ENCODE data around the gene CASP3. TPM values are rescaled to one million over a fixed set of nuclear protein-coding genes. Genes with fewer than 3 reads are reported as not detected.
"Not testable (repeated sequence)": the region's sequence is repeated elsewhere in the genome, so short reads cannot be mapped to it uniquely, and the experiment has no call there.

Gene CASP3
- total and polyA plus RNA-seq, 11 donors = 7.3 to 32.0 (median 15.8) TPM

DNA sequence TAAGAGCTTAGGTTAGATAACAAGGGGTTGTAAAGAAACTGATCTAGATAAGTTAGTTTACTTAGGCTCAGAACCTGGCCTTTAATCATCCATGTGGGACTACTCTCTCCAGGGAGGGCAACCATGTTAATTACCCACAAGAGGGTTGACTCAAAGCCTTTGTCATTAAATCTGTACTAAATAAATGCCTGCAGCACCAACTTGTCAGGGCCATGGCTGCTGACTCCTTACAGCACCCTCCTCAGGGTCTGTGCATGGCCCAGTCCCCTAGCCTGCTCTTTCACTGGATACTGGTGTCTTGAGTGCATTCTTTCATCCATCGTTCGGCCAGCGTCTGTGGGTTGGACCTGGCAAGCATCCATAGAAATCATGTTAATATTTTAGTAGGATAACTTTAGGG, 34.7 kb downstream of the CASP3 start:
- DNase-seq (no peak), ATAC-seq (no peak)
- Histone ChIP-seq H3K4me1 (peaks cover 0 to 9% (median 0%) of the 10 kb centered on the region in 12 donors), H3K27me3 (no peaks in the 10 kb centered on the region), H3K36me3 (no peaks in the 10 kb centered on the region), H3K27ac (no peak overlapping the region), H3K9me3 (peaks cover 0 to 14% (median 6%) of the 10 kb centered on the region in 12 donors), H3K4me3 (no peak overlapping the region)
- TF ChIP-seq POLR2A (IDR thresholded peaks at IDR 0.05) = no peak
- TF ChIP-seq, protein P1, sequence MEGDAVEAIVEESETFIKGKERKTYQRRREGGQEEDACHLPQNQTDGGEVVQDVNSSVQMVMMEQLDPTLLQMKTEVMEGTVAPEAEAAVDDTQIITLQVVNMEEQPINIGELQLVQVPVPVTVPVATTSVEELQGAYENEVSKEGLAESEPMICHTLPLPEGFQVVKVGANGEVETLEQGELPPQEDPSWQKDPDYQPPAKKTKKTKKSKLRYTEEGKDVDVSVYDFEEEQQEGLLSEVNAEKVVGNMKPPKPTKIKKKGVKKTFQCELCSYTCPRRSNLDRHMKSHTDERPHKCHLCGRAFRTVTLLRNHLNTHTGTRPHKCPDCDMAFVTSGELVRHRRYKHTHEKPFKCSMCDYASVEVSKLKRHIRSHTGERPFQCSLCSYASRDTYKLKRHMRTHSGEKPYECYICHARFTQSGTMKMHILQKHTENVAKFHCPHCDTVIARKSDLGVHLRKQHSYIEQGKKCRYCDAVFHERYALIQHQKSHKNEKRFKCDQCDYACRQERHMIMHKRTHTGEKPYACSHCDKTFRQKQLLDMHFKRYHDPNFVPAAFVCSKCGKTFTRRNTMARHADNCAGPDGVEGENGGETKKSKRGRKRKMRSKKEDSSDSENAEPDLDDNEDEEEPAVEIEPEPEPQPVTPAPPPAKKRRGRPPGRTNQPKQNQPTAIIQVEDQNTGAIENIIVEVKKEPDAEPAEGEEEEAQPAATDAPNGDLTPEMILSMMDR (IDR thresholded peaks at IDR 0.05) = no peak
- intact Hi-C loops (cut with DNase I) = no loop called here
- 94 to 98% (median 96%) methylated on average over 3 of the region's 3 CpGs for WGBS, 4 donors

DNA sequence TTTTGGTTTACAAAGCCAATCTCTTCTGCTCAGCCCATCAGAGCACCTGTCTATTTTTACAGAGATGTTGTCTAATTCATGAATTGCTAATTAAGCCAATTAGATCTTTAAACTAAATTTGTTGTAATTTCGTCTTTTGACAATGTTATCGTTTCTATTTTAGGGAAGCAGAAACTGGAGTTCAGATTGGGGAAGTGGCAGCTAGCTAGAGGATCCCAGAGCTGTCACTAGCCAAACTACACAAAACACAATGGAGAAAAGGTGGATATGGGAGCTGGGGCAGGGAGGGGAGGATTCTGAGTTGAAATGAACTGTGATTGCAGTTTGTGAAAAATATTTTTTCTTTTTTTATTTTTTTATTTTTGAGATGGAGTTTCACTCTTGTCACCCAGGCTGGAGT, 35.8 kb downstream of the CASP3 start:
- H3K4me3 ChIP-seq = no peak overlapping the region
- TF ChIP-seq, protein P1 (IDR thresholded peaks at IDR 0.05) = no peak
- no peak for TF ChIP-seq POLR2A (IDR thresholded peaks at IDR 0.05)
- 63 to 93% (median 80%) methylated on average over 2 of the region's 2 CpGs for WGBS, 4 donors
- no peak for ATAC-seq
- H3K4me1 ChIP-seq = peaks cover 0 to 9% (median 0%) of the 10 kb centered on the region in 12 donors
- H3K36me3 ChIP-seq = no peaks in the 10 kb centered on the region
- no peak overlapping the region for H3K27ac ChIP-seq
- peaks cover 0 to 14% (median 6%) of the 10 kb centered on the region in 12 donors for H3K9me3 ChIP-seq
- H3K27me3 ChIP-seq = no peaks in the 10 kb centered on the region
- intact Hi-C loops (cut with DNase I) = no loop called here
- no peak for DNase-seq

DNA sequence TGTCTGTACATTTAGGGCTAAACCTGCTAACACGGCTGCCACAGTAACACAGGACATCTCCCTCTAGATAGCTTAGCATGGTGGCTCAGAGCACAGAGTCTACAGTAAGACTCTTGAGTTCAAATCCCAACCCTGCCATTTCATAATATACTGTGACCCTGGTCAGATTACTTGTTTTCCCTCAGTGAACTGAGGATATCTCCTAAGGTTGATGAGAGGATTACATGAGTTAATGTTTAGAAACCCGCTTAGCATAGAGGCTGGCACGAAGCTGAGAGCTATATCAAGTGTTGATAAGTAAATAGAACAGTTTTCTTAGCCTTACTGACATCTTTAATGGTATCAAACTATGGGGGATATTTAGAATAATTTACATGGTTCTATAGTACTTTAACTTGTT, 37.2 kb downstream of the CASP3 start:
- Histone ChIP-seq H3K4me3 (no peak overlapping the region), H3K27ac (no peak overlapping the region), H3K36me3 (no peaks in the 10 kb centered on the region), H3K4me1 (peaks cover 0 to under 1% (median 0%) of the 10 kb centered on the region in 12 donors), H3K9me3 (peaks cover 0 to 18% (median 6%) of the 10 kb centered on the region in 12 donors), H3K27me3 (no peaks in the 10 kb centered on the region)
- WGBS, 4 donors = 84 to 92% (median 86%) methylated on average over 3 of the region's 3 CpGs
- intact Hi-C loops (cut with DNase I) = no loop called here
- ATAC-seq = no peak
- no peak for TF ChIP-seq POLR2A (IDR thresholded peaks at IDR 0.05)
- TF ChIP-seq, protein P1 (IDR thresholded peaks at IDR 0.05) = no peak
- DNase-seq = no peak

DNA sequence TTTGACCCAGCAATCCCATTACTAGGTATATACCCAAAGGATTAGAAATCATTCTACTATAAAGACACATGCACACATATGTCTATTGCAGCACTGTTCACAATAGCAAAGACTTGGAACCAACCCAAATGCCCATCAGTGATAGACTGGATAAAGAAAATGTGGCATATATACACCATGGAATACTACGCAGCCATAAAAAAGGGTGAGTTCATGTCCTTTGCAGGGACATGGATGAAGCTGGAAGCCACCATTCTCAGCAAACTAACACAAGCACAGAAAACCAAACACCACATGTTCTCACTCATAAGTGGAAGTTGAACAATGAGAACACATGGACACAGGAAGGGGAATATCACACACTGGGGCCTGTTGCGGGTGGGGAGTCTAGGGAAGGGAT, 41.8 kb downstream of the CASP3 start:
- H3K27ac ChIP-seq; H3K4me3 ChIP-seq; H3K36me3 ChIP-seq; intact Hi-C loops (cut with DNase I); H3K27me3 ChIP-seq; DNase-seq; H3K4me1 ChIP-seq; ATAC-seq: not testable (repeated sequence)
- WGBS, 4 donors = 48 to 92% (median 90%) methylated on average over 2 of the region's 2 CpGs
- H3K9me3 ChIP-seq = peaks cover 0 to 33% (median 3%) of the 10 kb centered on the region in 12 donors

DNA sequence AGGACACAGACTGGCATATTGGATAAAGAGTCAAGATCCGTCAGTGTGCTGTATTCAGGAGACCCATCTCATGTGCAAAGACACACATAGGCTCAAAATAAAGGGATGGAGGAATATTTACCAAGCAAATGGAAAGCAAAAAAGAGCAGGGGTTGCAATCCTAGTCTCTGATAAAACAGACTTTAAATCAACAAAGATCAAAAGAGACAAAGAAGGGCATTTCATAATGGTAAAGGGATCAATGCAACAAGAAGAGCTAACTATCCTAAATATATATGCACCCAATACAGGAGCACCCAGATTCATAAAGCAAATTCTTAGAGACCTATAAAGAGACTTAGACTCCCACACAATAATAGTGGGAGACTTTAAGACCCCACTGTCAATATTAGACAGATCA, 46.4 kb downstream of the CASP3 start:
- H3K4me3 ChIP-seq; H3K36me3 ChIP-seq; H3K27ac ChIP-seq; intact Hi-C loops (cut with DNase I); H3K27me3 ChIP-seq; ATAC-seq; DNase-seq: not testable (repeated sequence)
- WGBS, 4 donors = 0 to 3% (median 1%) methylated on average over 1 of the region's 1 CpG
- peaks cover 0 to 13% (median 6%) of the 10 kb centered on the region in 12 donors for H3K4me1 ChIP-seq
- peaks cover 0 to 33% (median 3%) of the 10 kb centered on the region in 12 donors for H3K9me3 ChIP-seq

DNA sequence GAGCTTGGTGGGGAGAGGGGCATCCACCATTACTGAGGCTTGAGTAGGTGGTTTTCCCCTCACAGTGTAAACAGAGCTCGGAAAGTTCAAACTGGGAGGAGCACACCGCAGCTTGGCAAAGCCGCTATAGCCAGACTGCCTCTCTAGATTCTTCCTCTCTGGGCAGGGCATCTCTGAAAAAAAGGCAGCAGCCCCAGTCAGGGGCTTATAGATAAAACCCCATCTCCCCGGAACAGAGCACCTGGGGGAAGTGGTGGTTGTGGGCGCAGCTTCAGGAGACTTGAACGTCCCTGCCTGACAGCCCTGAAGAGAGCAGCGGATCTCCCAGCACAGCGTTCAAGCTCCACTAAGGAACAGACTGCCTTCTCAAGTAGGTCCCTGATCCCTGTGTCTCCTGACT, 48.3 kb downstream of the CASP3 start:
- H3K36me3 ChIP-seq; ATAC-seq; H3K27me3 ChIP-seq; DNase-seq; H3K27ac ChIP-seq; intact Hi-C loops (cut with DNase I); H3K4me3 ChIP-seq: not testable (repeated sequence)
- peaks cover 0 to 13% (median 7%) of the 10 kb centered on the region in 12 donors for H3K4me1 ChIP-seq
- 79 to 97% (median 95%) methylated on average over 4 to 8 of the region's 8 CpGs for WGBS, 4 donors
- H3K9me3 ChIP-seq = peaks cover 0 to 24% (median 3%) of the 10 kb centered on the region in 12 donors
